ENCODE data around the gene WBP11.
"Not testable (repeated sequence)": the region's sequence is repeated elsewhere in the genome, so short reads cannot be mapped to it uniquely, and the experiment has no call there.

WBP11 gene

GRCh38 chr12:14771651-14772137 lies 31.6 kb downstream of the WBP11 start:
- no peak for DNase-seq

DNA sequence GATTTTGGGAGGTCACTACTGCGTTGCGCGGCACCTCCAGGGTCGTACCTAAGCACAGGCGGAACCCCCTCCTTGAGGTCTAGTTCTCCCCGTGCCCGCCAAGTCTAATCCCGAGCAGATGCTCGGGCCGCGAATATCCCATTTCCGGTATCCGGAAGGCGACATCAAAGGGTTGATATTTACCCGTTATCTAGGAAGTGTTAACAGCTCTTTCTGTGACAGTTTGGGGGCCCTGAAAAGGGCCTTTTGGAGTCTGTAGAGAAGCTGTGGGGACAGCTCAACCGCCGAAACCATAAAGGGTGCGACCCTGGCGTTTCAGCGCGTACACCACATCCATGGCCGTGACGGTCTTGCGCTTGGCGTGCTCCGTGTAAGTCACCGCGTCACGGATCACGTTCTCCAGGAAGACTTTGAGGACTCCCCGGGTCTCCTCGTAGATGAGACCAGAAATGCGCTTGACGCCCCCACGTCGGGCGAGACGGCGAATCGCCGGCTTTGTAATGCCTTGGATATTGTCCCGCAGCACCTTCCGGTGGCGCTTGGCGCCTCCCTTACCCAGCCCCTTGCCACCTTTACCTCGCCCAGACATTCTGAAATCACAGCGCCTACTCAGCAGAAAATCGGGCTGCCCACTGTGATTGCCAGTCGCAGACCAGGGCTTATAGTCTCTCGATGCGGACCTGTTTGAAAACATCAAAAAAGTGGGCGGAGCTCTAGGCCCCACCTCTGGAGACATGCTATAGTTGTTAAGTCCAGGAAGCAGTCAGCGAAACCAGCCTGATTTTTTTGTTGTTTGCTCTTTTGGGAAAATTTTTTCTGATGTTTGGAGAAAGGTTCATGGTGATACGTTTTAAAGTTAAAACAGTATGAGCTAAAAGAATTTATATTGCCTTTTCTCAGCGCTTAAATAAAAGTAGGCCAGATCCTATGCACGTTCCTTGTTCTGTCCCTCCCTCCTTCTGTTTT lies 32.5 kb downstream of the WBP11 start:
- DNase-seq = peak; percentile 54 to 63

DNA sequence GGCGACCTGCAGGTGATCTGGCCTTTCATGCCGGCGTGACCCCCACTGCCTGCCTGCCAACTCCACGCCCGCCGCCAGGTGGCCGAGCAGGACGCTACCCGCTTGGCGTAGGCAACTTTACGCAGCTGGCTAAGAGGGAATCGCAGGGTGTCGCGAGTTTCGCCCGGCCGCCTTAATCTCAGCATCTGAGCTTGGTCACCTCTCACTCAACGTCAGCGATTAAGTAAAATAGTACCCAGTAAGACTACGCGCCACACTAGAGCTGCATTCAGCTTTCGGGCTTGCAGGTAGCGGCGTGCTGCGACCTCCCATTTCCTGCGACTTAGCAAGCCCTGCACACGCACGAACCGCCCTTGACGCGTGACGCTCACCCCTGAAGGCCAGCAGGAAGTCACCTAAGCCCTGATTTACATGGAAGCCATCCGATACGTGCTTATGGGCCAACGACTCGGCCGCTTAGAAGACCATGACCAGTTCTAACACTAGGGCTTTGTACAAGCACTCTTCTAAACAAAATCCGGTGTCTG lies 33.2 kb downstream of the WBP11 start:
- peak; percentile 35 to 36 for DNase-seq

DNA sequence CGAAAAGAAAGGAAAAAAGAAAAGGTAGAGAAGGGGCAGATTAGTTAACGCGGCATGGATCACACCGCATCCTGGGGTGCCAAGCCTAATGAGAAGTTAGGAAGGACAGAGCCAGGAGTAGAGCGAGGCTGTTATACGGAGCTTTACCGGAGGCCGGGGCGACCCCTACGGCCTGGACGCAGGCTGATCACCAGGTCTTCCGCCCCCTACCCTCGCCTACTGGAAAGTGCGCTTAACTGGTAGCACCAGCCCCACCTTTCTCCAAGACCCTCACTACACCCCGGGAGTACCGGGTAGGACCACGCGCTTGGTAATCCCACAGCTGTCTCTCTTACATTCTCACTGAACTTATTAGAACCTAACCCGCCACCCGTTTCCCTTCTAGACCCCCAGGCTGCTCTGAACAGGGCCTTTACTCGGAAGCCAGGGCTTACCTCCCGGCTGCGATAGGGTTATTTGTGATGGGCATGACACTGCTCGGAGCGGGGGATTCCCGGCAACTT lies 33.8 kb downstream of the WBP11 start:
- DNase-seq = no peak

DNA sequence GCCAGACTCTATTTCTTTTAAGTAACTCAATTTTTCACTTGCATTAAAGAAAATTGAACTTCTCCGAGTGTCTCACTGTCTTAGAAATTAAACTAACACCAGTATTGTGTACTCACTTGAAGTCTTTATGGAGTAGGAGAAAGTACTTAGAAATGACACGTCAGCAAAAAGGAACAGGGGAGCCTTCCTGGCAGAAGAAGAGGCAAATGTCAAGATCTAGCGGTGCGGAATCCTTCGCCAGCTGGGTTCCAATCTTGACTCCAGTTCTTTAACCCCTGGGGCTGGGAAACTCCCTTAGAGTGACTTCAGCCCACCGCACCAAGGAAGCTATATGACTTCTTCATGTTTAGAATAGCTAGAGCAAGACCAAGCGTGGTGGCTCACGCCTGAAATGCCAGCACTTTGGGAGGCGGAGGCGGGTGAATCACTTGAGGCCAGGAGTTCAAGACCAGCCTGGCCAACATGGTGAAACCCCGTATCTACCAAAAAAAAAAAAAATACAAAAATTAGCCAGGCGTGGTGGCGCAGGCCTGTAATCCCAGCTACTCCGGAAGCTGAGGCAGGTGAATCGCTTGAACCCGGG lies 34.4 kb downstream of the WBP11 start:
- no peak for DNase-seq

GRCh38 chr12:14767617-14768016 lies 35.7 kb downstream of the WBP11 start:
- no peak for DNase-seq

DNA sequence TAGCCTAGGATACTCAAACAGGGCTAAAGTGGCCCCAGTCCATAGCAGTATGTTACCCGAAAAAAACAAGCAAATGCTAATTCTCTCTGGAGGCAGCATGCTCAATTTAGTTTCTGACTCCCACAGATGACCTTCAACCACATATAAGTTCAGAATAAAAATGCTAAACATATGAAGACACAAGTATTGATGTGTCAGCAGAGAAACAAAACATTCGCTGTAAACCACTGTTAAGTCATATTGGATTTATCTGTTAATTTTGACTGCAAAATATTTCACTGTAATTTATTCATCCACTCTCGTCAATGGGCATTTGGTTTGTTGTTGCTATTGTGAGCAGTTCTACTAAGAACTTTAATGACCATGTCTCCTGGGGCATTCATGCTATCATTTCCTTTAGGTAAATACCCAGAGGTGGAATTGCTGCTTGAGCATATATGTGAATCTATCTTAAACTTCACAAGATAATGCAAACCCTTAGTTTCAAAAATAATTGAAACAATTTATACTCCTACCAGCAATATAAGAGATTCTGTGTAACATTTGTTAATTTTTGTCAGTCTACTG lies 36.5 kb downstream of the WBP11 start:
- no peak for DNase-seq

DNA sequence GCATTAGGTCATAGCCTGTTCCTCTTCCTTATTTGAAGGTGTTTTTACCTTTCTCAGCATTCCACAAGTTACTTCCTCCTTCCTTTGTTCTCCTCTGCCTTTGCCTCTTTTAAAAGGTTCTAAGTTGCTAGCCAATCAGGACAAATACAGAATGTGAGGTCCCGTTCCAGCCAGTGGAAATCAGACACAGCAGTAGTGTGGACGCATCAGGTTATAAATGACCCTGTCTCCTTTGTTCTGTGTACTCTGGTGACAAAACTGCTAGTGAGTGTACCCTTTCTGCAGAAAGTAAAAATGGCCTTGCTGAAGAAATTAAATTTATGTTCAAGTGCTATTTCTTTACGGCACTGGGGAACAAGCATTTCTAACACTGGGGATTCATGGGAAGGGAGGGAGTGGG lies 37.3 kb downstream of the WBP11 start:
- DNase-seq = not testable (repeated sequence)

DNA sequence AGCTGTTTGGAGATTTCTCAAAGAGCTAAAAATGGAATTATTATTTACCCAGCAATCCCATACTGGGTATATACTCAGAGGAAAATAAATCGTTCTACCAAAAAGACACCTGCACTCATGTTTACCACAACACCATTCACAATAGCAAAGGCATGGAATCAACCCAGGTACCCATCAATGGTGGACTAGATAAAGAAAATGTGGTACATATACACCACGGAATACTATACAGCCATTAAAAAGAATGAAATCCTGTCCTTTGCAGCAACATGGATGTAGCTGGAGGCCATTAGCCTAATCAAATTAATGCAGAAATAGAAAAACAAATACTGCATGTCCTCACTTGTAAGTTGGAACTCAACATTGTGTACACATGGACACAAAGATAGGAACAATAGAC lies 37.9 kb downstream of the WBP11 start:
- no peak for DNase-seq

- not testable (repeated sequence) for DNase-seq
These were observed 43.5 kb downstream of the WBP11 start for GRCh38 chr12:14759711-14760280.

GRCh38 chr12:14756334-14757143 lies 46.7 kb downstream of the WBP11 start:
- no peak for DNase-seq

DNA sequence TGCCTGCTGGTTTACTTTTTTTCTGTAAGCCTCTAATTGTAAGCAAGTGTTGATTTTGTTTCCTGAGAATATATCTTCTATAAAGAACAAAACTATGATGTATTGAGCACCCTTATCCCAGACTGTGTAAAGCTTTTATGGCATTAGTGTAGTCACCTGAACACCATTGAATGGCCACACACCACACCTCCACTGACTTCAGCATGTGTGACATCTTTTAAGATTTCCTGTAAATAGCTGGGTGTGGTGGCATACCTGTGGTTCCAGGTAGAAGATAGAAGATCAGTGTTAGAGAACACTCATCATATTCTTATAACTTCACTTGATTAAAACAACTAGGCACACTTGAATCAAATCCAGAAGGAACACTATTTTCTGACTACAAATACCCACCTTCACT lies 51.3 kb downstream of the WBP11 start:
- no peak for DNase-seq

- no peak for DNase-seq
These were observed 60.2 kb downstream of the WBP11 start for GRCh38 chr12:14743061-14743460.

DNA sequence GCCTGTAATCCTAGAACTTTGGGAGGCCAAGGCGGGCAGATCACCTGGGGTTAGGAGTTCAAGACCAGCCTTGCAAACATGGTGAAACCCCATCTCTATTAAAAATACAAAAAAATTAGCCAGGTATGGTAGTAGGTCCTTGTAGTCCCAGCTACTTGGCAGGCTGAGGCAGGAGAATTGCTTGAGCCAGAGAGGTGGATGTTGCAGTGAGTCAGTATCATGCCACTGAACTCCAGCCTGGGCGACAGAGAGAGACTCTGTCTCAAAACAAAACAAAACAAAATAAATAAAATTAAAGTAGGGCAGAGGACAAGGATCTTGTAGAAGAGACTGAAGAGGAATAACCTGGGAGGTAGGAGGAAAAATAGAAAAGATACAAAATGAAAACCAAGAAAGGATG lies 61.3 kb downstream of the WBP11 start:
- DNase-seq = no peak

- DNase-seq = no peak
These were observed 62.1 kb downstream of the WBP11 start for GRCh38 chr12:14741153-14741552.

GRCh38 chr12:14736441-14736840 lies 66.8 kb downstream of the WBP11 start:
- DNase-seq = not testable (repeated sequence)
